ENCODE measurements around the gene FOSL2.

Gene FOSL2

GRCh38 chr2:28399289-28399688 lies 6.6 kb downstream of the FOSL2 start:
- no peak for TF ChIP-seq CTCF (IDR thresholded peaks at IDR 0.05)
- H3K27ac ChIP-seq: no peak overlapping the region

- no peak overlapping the region for H3K27ac ChIP-seq
- TF ChIP-seq CTCF (IDR thresholded peaks at IDR 0.05) (no peak), ZFX (IDR thresholded peaks at IDR 0.05; ENCODE audit: borderline replicate concordance) (no peak)
Observed at GRCh38 chr2:28399956-28400355, 7.3 kb downstream of the FOSL2 start.

- no peak overlapping the region for H3K27ac ChIP-seq
- TF ChIP-seq CTCF (IDR thresholded peaks at IDR 0.05): no peak
- no peak for TF ChIP-seq ZFX (IDR thresholded peaks at IDR 0.05; ENCODE audit: borderline replicate concordance)
Observed at GRCh38 chr2:28400419-28400818, 7.8 kb downstream of the FOSL2 start.

GRCh38 chr2:28400921-28401320 lies 8.3 kb downstream of the FOSL2 start:
- H3K27ac ChIP-seq: no peak overlapping the region

GRCh38 chr2:28401411-28401810 lies 8.8 kb downstream of the FOSL2 start:
- H3K27ac ChIP-seq: no peak overlapping the region
- TF ChIP-seq ZFX (IDR thresholded peaks at IDR 0.05; ENCODE audit: borderline replicate concordance) (no peak), CTCF (IDR thresholded peaks at IDR 0.05) (no peak)

More at GRCh38 chr2:28400921-28401320, 8.3 kb downstream of the FOSL2 start:
- TF ChIP-seq CTCF (IDR thresholded peaks at IDR 0.05): no peak
- no peak for TF ChIP-seq ZFX (IDR thresholded peaks at IDR 0.05; ENCODE audit: borderline replicate concordance)

- no peak overlapping the region for H3K27ac ChIP-seq
- TF ChIP-seq CTCF (IDR thresholded peaks at IDR 0.05): no peak
- no peak for TF ChIP-seq ZFX (IDR thresholded peaks at IDR 0.05; ENCODE audit: borderline replicate concordance)
Observed at GRCh38 chr2:28401948-28402550, 9.4 kb downstream of the FOSL2 start.

- TF ChIP-seq CTCF (IDR thresholded peaks at IDR 0.05): no peak
- no peak for TF ChIP-seq ZFX (IDR thresholded peaks at IDR 0.05; ENCODE audit: borderline replicate concordance)
- H3K27ac ChIP-seq: no peak overlapping the region
Observed at GRCh38 chr2:28403370-28403956, 10.8 kb downstream of the FOSL2 start.

Data from 22Rv1 (cell line).